HEK293 (cell line): Measurements from ENCODE around the gene KRTAP10-11.
"Not testable (repeated sequence)": the region's sequence is repeated elsewhere in the genome, so short reads cannot be mapped to it uniquely, and the experiment has no call there.

Source experiments
- CTCF ChIA-PET: fragments of 350-600 bp; formaldehyde crosslinking; extraction: SDS; loops from one replicate; lab custom pipeline; 2021; ENCODE audit warnings: antibody characterized with exemption; lab: Yijun Ruan, JAX
- POLR2A ChIA-PET: fragments of 300-600 bp; formaldehyde crosslinking; extraction: SDS; loops from one replicate; lab custom pipeline; 2020; ENCODE audit warnings: antibody characterized with exemption, inconsistent platforms; lab: Yijun Ruan, JAX
- H3K27ac ChIP-seq: fragments of 200-500 bp; sonication (Bioruptor generic); 2 replicates; pipeline ENCODE4 v1.5.1; 2014; ENCODE audit warnings: low read depth, low read length, control low read depth, inconsistent platforms; ENCODE audit errors: extremely low read depth
- H3K36me3 ChIP-seq, 2 experiments: fragments of 200-500 bp in 1 of 2; sonication (Bioruptor generic) in 1 of 2; 1 replicate in 1 of 2; 2 replicates in 1 of 2; pipeline ENCODE4 v1.5.1; 2014 to 2017; ENCODE audit warnings: inconsistent platforms in 2 of 2, low read length in 2 of 2; ENCODE audit not compliant: control insufficient read depth in 2 of 2, insufficient read depth in 1 of 2
- H3K4me1 ChIP-seq: fragments of 200-500 bp; sonication (Bioruptor generic); 2 replicates; pipeline ENCODE4 v1.5.1; 2014; ENCODE audit warnings: mild to moderate bottlenecking, low read length, inconsistent platforms; ENCODE audit not compliant: control insufficient read depth, insufficient read depth
- H3K4me3 ChIP-seq: 2 replicates; pipeline ENCODE4 v1.5.1; 2011; ENCODE audit warnings: low read depth, mild to moderate bottlenecking, control low read depth, low read length, moderate library complexity
- H3K9me3 ChIP-seq: fragments of 200-500 bp; sonication (Bioruptor generic); 2 replicates; pipeline ENCODE4 v1.5.1; 2014; ENCODE audit warnings: low read depth, low read length, inconsistent platforms; ENCODE audit not compliant: control insufficient read depth, insufficient read depth
- BCL11A ChIP-seq: fragments of 450-650 bp; formaldehyde crosslinking; IDR thresholded peaks from 2 replicates; pipeline ENCODE4 v1.5.1; 2016; ENCODE audit warnings: low read depth, missing biosample characterization, missing genetic modification characterization
- BCL11B ChIP-seq: fragments of 450-650 bp; formaldehyde crosslinking; IDR thresholded peaks from 2 replicates; pipeline ENCODE4 v1.5.1; 2016; ENCODE audit warnings: low read depth, missing biosample characterization, missing genetic modification characterization
- MYNN ChIP-seq: fragments of 450-650 bp; formaldehyde crosslinking; IDR thresholded peaks from 2 replicates; pipeline ENCODE4 v1.5.1; 2016; ENCODE audit warnings: missing biosample characterization, missing genetic modification characterization, borderline replicate concordance
- TRIM28 ChIP-seq: IDR thresholded peaks from 2 replicates; pipeline ENCODE4 v1.6.1; 2011; ENCODE audit warnings: low read length, control low read depth, borderline replicate concordance
- ZBTB1 ChIP-seq: fragments of 450-650 bp; formaldehyde crosslinking; IDR thresholded peaks from 2 replicates; pipeline ENCODE4 v1.5.1; 2016; ENCODE audit warnings: missing biosample characterization, missing genetic modification characterization
- ZBTB17 ChIP-seq: fragments of 450-650 bp; formaldehyde crosslinking; IDR thresholded peaks from 2 replicates; pipeline ENCODE4 v1.5.1; 2016; ENCODE audit warnings: missing biosample characterization, missing genetic modification characterization
- ZNF112 ChIP-seq: fragments of 450-650 bp; formaldehyde crosslinking; IDR thresholded peaks from 2 replicates; pipeline ENCODE4 v1.5.0; 2017; ENCODE audit warnings: missing biosample characterization, missing genetic modification characterization
- ZNF121 ChIP-seq: fragments of 450-650 bp; formaldehyde crosslinking; IDR thresholded peaks from 2 replicates; pipeline ENCODE4 v1.5.1; 2016; ENCODE audit warnings: missing biosample characterization, missing genetic modification characterization
- ZNF140 ChIP-seq: fragments of 450-650 bp; formaldehyde crosslinking; IDR thresholded peaks from 2 replicates; pipeline ENCODE4 v1.5.1; 2016; ENCODE audit warnings: missing biosample characterization, missing genetic modification characterization
- ZNF16 ChIP-seq: fragments of 450-650 bp; formaldehyde crosslinking; IDR thresholded peaks from 2 replicates; pipeline ENCODE4 v1.5.1; 2016; ENCODE audit warnings: low read depth, missing biosample characterization, missing genetic modification characterization
- ZNF174 ChIP-seq: fragments of 450-650 bp; formaldehyde crosslinking; IDR thresholded peaks from 2 replicates; pipeline ENCODE4 v1.5.0; 2017; ENCODE audit warnings: missing biosample characterization, mild to moderate bottlenecking, missing genetic modification characterization
- ZNF211 ChIP-seq: fragments of 450-650 bp; formaldehyde crosslinking; IDR thresholded peaks from 2 replicates; pipeline ENCODE4 v1.5.1; 2016; ENCODE audit warnings: low read depth, missing biosample characterization, missing genetic modification characterization
- ZNF521 ChIP-seq: fragments of 450-650 bp; formaldehyde crosslinking; IDR thresholded peaks from 2 replicates; pipeline ENCODE4 v1.5.1; 2017; ENCODE audit warnings: missing biosample characterization, mild to moderate bottlenecking, missing genetic modification characterization
- ZNF549 ChIP-seq: fragments of 450-650 bp; IDR thresholded peaks from 2 replicates; pipeline ENCODE4 v1.5.1; 2018; ENCODE audit warnings: missing biosample characterization, missing genetic modification characterization, mild to moderate bottlenecking, inconsistent platforms, moderate library complexity
- ZNF621 ChIP-seq: fragments of 450-650 bp; formaldehyde crosslinking; IDR thresholded peaks from 2 replicates; pipeline ENCODE4 v1.5.1; 2017; ENCODE audit warnings: missing biosample characterization, missing genetic modification characterization
- ZNF624 ChIP-seq: fragments of 450-650 bp; formaldehyde crosslinking; IDR thresholded peaks from 2 replicates; pipeline ENCODE4 v1.5.1; 2017; ENCODE audit warnings: missing biosample characterization, missing genetic modification characterization
- ZNF654 ChIP-seq: fragments of 450-650 bp; formaldehyde crosslinking; IDR thresholded peaks from 2 replicates; pipeline ENCODE4 v1.5.1; 2016; ENCODE audit warnings: low read depth, missing biosample characterization, missing genetic modification characterization
- ZXDB ChIP-seq: fragments of 450-650 bp; formaldehyde crosslinking; IDR thresholded peaks from 2 replicates; pipeline ENCODE4 v1.5.1; 2016; ENCODE audit warnings: missing biosample characterization, missing genetic modification characterization
- TF ChIP-seq, protein P1 (sequence below): fragments of 450-650 bp; formaldehyde crosslinking; IDR thresholded peaks from 2 replicates; pipeline ENCODE4 v1.5.1; 2016; ENCODE audit warnings: missing biosample characterization, missing genetic modification characterization, borderline replicate concordance
- TF ChIP-seq, protein P2 (sequence below): fragments of 450-650 bp; IDR thresholded peaks from 2 replicates; pipeline ENCODE4 v1.5.1; 2018; ENCODE audit warnings: missing biosample characterization, mild to moderate bottlenecking, missing genetic modification characterization
- TF ChIP-seq, protein P3 (sequence below): fragments of 450-650 bp; formaldehyde crosslinking; IDR thresholded peaks from 2 replicates; pipeline ENCODE4 v1.5.1; 2016; ENCODE audit warnings: missing biosample characterization, missing genetic modification characterization, borderline replicate concordance

The KRTAP10-11 gene

DNA sequence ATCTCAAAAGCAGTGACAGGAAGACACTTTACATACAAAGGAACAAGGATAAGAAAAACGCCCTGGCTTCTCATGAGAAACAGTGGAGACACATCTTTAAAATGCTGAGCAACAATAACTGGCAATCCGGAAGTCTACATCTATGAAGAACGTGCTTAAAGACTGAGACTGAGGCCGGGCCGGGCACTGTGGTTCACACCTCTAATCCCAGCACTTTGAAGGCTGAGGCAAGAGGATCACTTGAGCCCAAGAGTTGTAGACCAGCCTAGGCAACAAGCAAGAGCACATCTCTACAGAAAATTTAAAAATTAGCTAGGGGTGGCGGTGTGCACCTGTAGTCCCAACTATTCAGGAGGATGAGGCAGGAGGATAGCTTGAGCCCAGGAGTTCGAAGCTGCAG, 37.9 kb downstream of the KRTAP10-11 start:
- Histone ChIP-seq H3K9me3 (no peaks in the 10 kb centered on the region), H3K4me3 (no peak overlapping the region), H3K36me3 (no peaks in the 10 kb centered on the region), H3K4me1 (no peaks in the 10 kb centered on the region), H3K27ac (no peak overlapping the region)
- ChIA-PET POLR2A (interaction anchor here (0.6 kb wide), 1 partner anchor 236 kb away, joined by 8 read pairs; no protein-coding TSS in a partner anchor), CTCF (no interaction called here)
- TF ChIP-seq ZNF121 (tag by site-specific recombination) (no peak), ZNF621 (tag by site-specific recombination) (no peak), ZNF624 (no peak), BCL11B (no peak)
- TF ChIP-seq, protein P1, sequence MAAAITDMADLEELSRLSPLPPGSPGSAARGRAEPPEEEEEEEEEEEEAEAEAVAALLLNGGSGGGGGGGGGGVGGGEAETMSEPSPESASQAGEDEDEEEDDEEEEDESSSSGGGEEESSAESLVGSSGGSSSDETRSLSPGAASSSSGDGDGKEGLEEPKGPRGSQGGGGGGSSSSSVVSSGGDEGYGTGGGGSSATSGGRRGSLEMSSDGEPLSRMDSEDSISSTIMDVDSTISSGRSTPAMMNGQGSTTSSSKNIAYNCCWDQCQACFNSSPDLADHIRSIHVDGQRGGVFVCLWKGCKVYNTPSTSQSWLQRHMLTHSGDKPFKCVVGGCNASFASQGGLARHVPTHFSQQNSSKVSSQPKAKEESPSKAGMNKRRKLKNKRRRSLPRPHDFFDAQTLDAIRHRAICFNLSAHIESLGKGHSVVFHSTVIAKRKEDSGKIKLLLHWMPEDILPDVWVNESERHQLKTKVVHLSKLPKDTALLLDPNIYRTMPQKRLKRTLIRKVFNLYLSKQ: no peak

DNA sequence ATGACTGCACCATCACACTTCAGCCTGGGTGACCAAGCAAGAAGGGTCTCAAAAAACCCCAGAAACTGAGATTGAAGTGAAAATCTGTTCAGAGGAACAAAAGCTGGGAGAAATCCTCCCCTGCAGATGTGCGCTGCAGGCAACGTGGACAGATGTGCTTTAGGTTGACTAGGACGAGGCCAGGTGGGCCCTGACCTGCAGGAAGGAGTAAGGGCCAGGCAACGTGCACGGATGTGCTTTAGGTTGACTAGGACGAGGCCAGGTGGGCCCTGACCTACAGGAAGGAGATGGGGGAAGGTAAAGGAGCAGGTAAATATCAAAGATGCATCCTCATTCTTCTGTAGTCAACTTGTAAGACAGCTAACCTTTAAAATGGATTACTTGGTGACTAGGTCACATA, 38.3 kb downstream of the KRTAP10-11 start:
- Histone ChIP-seq H3K27ac (no peak overlapping the region), H3K36me3 (no peaks in the 10 kb centered on the region), H3K4me3 (no peak overlapping the region), H3K9me3 (no peaks in the 10 kb centered on the region), H3K4me1 (no peaks in the 10 kb centered on the region)
- TF ChIP-seq ZNF140 (tag by site-specific recombination) (no peak), ZNF521 (tag by site-specific recombination) (no peak), ZNF112 (tag by site-specific recombination) (no peak), MYNN (tag by site-specific recombination) (no peak), ZNF654 (tag by site-specific recombination) (no peak), ZNF211 (no peak), TRIM28 (no peak), ZNF549 (tag by site-specific recombination) (no peak), ZNF174 (tag by site-specific recombination) (no peak), ZXDB (tag by site-specific recombination) (no peak), ZBTB1 (tag by site-specific recombination) (no peak), BCL11A (no peak), ZBTB17 (tag by site-specific recombination) (no peak), ZNF16 (no peak)
- TF ChIP-seq, protein P2, sequence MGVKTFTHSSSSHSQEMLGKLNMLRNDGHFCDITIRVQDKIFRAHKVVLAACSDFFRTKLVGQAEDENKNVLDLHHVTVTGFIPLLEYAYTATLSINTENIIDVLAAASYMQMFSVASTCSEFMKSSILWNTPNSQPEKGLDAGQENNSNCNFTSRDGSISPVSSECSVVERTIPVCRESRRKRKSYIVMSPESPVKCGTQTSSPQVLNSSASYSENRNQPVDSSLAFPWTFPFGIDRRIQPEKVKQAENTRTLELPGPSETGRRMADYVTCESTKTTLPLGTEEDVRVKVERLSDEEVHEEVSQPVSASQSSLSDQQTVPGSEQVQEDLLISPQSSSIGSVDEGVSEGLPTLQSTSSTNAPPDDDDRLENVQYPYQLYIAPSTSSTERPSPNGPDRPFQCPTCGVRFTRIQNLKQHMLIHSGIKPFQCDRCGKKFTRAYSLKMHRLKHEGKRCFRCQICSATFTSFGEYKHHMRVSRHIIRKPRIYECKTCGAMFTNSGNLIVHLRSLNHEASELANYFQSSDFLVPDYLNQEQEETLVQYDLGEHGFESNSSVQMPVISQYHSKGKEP: no peak
- TF ChIP-seq, protein P3, sequence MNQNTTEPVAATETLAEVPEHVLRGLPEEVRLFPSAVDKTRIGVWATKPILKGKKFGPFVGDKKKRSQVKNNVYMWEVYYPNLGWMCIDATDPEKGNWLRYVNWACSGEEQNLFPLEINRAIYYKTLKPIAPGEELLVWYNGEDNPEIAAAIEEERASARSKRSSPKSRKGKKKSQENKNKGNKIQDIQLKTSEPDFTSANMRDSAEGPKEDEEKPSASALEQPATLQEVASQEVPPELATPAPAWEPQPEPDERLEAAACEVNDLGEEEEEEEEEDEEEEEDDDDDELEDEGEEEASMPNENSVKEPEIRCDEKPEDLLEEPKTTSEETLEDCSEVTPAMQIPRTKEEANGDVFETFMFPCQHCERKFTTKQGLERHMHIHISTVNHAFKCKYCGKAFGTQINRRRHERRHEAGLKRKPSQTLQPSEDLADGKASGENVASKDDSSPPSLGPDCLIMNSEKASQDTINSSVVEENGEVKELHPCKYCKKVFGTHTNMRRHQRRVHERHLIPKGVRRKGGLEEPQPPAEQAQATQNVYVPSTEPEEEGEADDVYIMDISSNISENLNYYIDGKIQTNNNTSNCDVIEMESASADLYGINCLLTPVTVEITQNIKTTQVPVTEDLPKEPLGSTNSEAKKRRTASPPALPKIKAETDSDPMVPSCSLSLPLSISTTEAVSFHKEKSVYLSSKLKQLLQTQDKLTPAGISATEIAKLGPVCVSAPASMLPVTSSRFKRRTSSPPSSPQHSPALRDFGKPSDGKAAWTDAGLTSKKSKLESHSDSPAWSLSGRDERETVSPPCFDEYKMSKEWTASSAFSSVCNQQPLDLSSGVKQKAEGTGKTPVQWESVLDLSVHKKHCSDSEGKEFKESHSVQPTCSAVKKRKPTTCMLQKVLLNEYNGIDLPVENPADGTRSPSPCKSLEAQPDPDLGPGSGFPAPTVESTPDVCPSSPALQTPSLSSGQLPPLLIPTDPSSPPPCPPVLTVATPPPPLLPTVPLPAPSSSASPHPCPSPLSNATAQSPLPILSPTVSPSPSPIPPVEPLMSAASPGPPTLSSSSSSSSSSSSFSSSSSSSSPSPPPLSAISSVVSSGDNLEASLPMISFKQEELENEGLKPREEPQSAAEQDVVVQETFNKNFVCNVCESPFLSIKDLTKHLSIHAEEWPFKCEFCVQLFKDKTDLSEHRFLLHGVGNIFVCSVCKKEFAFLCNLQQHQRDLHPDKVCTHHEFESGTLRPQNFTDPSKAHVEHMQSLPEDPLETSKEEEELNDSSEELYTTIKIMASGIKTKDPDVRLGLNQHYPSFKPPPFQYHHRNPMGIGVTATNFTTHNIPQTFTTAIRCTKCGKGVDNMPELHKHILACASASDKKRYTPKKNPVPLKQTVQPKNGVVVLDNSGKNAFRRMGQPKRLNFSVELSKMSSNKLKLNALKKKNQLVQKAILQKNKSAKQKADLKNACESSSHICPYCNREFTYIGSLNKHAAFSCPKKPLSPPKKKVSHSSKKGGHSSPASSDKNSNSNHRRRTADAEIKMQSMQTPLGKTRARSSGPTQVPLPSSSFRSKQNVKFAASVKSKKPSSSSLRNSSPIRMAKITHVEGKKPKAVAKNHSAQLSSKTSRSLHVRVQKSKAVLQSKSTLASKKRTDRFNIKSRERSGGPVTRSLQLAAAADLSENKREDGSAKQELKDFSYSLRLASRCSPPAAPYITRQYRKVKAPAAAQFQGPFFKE (tag by site-specific recombination): no peak
- ChIA-PET CTCF (no interaction called here), POLR2A (interaction anchor here (0.6 kb wide), 1 partner anchor 237 kb away, joined by 8 read pairs; no protein-coding TSS in a partner anchor)

DNA sequence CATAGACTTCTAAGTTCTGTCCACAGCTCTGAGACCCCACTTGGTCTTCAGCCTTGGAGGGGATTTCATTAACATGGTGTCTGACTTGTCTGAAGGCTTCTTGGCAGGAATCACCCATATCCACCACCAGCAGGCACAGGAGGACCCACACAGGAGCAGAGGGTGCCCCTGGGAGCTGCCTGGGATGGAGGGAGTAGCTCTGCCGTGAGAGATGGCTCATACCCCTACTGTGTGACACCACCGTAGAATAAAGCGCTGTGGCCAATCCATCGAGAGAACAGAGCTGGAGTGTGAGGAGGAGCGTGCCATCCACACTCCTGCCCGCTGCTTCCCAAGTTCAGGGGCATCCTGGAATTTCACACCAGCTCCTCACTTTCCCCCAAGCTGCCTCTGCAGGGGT, 38.8 kb downstream of the KRTAP10-11 start:
- POLR2A ChIA-PET, H3K36me3 ChIP-seq, CTCF ChIA-PET, H3K27ac ChIP-seq, H3K9me3 ChIP-seq, H3K4me1 ChIP-seq, H3K4me3 ChIP-seq: not testable (repeated sequence)
